Endothelial cell of umbilical vein (primary cell): Measurements from ENCODE around the gene SCAMP2. TPM values are rescaled to one million over a fixed set of nuclear protein-coding genes. Genes with fewer than 3 reads are reported as not detected.

Source experiments
- BruUV-seq: library from RNA; stranded (reverse); fragments of 400-500 nt; replicated peaks from 2 replicates; lab custom pipeline; 2021; lab: Mats Ljungman, UMichigan
- CTCF ChIA-PET: fragments of 300-600, 350-600 bp; sonication (Branson Sonifier 250); formaldehyde crosslinking; loops from one replicate; lab custom pipeline; 2021; ENCODE audit warnings: antibody characterized with exemption, inconsistent platforms; lab: Charles Lee
- POLR2A ChIA-PET: fragments of 300-600, 350-600 bp; sonication (Branson Sonifier 250); formaldehyde crosslinking; loops from one replicate; lab custom pipeline; 2021; ENCODE audit warnings: antibody characterized with exemption, inconsistent platforms; lab: Charles Lee
- DNase-seq: peaks from one replicate; pipeline ENCODE4 v3.0.0-alpha.2; 2011; ENCODE audit warnings: low read depth, low spot score
- FAIRE-seq: peaks from 2 replicates; lab custom pipeline; 2011; peaks lifted over from hg19 to GRCh38; lab: Jason Lieb, UNC
- H2AFZ ChIP-seq: 2 replicates; pipeline ENCODE4 v1.6.0; 2012; ENCODE audit warnings: low read depth, low read length, control low read depth, inconsistent platforms
- H3K27ac ChIP-seq: 2 replicates; pipeline ENCODE4 v1.5.1; 2011; ENCODE audit warnings: low read depth, mild to moderate bottlenecking, control low read depth, low read length, moderate library complexity; ENCODE audit not compliant: insufficient read depth
- H3K27me3 ChIP-seq, 2 experiments: 2 replicates each; pipeline versions ENCODE4 v1.6.0 to v1.6.1; 2011; ENCODE audit warnings: low read length in 2 of 2, mixed read lengths in 1 of 2; ENCODE audit not compliant: control insufficient read depth in 2 of 2, insufficient read depth in 2 of 2
- H3K36me3 ChIP-seq, 2 experiments: 2 replicates in 1 of 2; 3 replicates in 1 of 2; pipeline ENCODE4 v1.5.1; 2011; ENCODE audit warnings: low read length in 2 of 2, mild to moderate bottlenecking in 1 of 2, moderate library complexity in 1 of 2; ENCODE audit not compliant: control insufficient read depth in 2 of 2, insufficient read depth in 2 of 2; ENCODE audit errors: extremely low read depth in 1 of 2
- H3K4me1 ChIP-seq: 3 replicates; pipeline ENCODE4 v1.5.1; 2011; ENCODE audit warnings: mild to moderate bottlenecking, low read length; ENCODE audit not compliant: control insufficient read depth, insufficient read depth; ENCODE audit errors: extremely low read depth
- H3K4me2 ChIP-seq: 2 replicates; pipeline ENCODE4 v1.6.1; 2011; ENCODE audit warnings: low read length, control low read depth, mixed read lengths; ENCODE audit not compliant: insufficient read depth
- H3K4me3 ChIP-seq, 3 experiments: fragments of 200-600 bp in 1 of 3; sonication (generic), shearing (Covaris generic) in 1 of 3; replicated peaks in 1 of 3; 2 replicates each; pipeline ENCODE4 v1.5.1; 2011 to 2016; ENCODE audit warnings: control low read depth in 3 of 3, low read length in 3 of 3, mild to moderate bottlenecking in 2 of 3, inconsistent platforms in 1 of 3, low read depth in 1 of 3, moderate library complexity in 1 of 3; ENCODE audit not compliant: insufficient read depth in 1 of 3
- H3K79me2 ChIP-seq: 2 replicates; pipeline ENCODE4 v1.6.0; 2012; ENCODE audit warnings: low read length, inconsistent platforms; ENCODE audit not compliant: control insufficient read depth, insufficient read depth
- H3K9ac ChIP-seq: replicated peaks from 2 replicates; pipeline ENCODE3; 2011; ENCODE audit warnings: low read length, control low read depth; ENCODE audit not compliant: insufficient read depth; ENCODE audit errors: extremely low read depth
- H3K9me1 ChIP-seq: replicated peaks from 3 replicates; pipeline ENCODE4 v1.6.0; 2011; ENCODE audit warnings: mild to moderate bottlenecking, low read length; ENCODE audit not compliant: control insufficient read depth, insufficient read depth; ENCODE audit errors: extremely low read depth
- H3K9me3 ChIP-seq: replicated peaks from 2 replicates; pipeline ENCODE4 v1.5.1; 2012; ENCODE audit warnings: low read length, inconsistent platforms; ENCODE audit not compliant: control insufficient read depth, insufficient read depth
- H4K20me1 ChIP-seq: replicated peaks from 2 replicates; pipeline ENCODE3; 2011; ENCODE audit warnings: mild to moderate bottlenecking, low read length; ENCODE audit not compliant: control insufficient read depth, insufficient read depth; ENCODE audit errors: extremely low read depth
- CTCF ChIP-seq, 2 donors: IDR thresholded peaks; 1 replicate in 1 of 2; 2 replicates in 1 of 2; pipeline ENCODE4 v1.5.1; 2011; ENCODE audit warnings: low read length in 2 of 2, mild to moderate bottlenecking in 2 of 2, moderate library complexity in 2 of 2, control low read depth in 1 of 2, inconsistent platforms in 1 of 2, low read depth in 1 of 2; ENCODE audit not compliant: insufficient read depth in 1 of 2; ENCODE audit errors: extremely low read depth in 1 of 2
- EZH2 ChIP-seq: IDR thresholded peaks from 2 replicates; pipeline ENCODE4 v1.6.1; 2012; ENCODE audit warnings: borderline replicate concordance, low read depth, mild to moderate bottlenecking, moderate library complexity, low read length, inconsistent platforms; ENCODE audit not compliant: severe bottlenecking
- FOS ChIP-seq: IDR thresholded peaks from 2 replicates; pipeline ENCODE4 v1.6.1; 2011; ENCODE audit warnings: mild to moderate bottlenecking, low read length, moderate library complexity, borderline replicate concordance; ENCODE audit not compliant: insufficient read depth
- GATA2 ChIP-seq: IDR thresholded peaks from 2 replicates; pipeline ENCODE4 v1.7.0; 2011; ENCODE audit warnings: low read depth, mild to moderate bottlenecking, moderate library complexity, mixed read lengths, low read length; ENCODE audit not compliant: insufficient read length, insufficient read depth
- JUN ChIP-seq: IDR thresholded peaks from 2 replicates; pipeline ENCODE4 v1.6.1; 2011; ENCODE audit warnings: borderline replicate concordance, low read depth; ENCODE audit not compliant: insufficient read length, insufficient read depth
- MAX ChIP-seq: IDR thresholded peaks from 2 replicates; pipeline ENCODE4 v1.6.1; 2011; ENCODE audit not compliant: insufficient read depth, insufficient read length
- MYC ChIP-seq: IDR thresholded peaks from one replicate; pipeline ENCODE4 v1.6.1; 2011; ENCODE audit warnings: mild to moderate bottlenecking, low read depth, low read length
- POLR2A ChIP-seq: IDR thresholded peaks from 2 replicates; pipeline ENCODE4 v1.6.1; 2012; ENCODE audit warnings: low read depth, mild to moderate bottlenecking, control low read depth, low read length
- POLR2AphosphoS5 ChIP-seq: IDR thresholded peaks from 2 replicates; pipeline ENCODE4 v1.6.1; 2012; ENCODE audit warnings: low read depth, mild to moderate bottlenecking, control low read depth, low read length, moderate library complexity; ENCODE audit not compliant: insufficient read depth
- dilution Hi-C: fragments of 300-500 bp; cut with MboI; formaldehyde crosslinking; loops from one replicate; pipeline ENCODE4 v1.15.0; 2019; ENCODE audit warnings: low sequenced_read_pairs; ENCODE audit not compliant: extremely low pct_ligation_motif_present
- intact Hi-C: fragments of 100-400 bp; cut with micrococcal nuclease; formaldehyde crosslinking; loops from one replicate; pipeline ENCODE4 v1.10.0; 2022
- polyA plus RNA-seq, 4 experiments: library from polyadenylated mRNA; depleted of rRNA in 3 of 4; stranded (reverse) in 3 of 4; unstranded in 1 of 4; fragments of >200 nt; gene quantifications; 2 replicates each; pipeline versions ENCODE4 v1.2.1 to v1.2.3, GENCODE V29; 2011 to 2012; ENCODE audit warnings: missing spikeins in 1 of 4
- total RNA-seq: library from RNA; stranded (reverse); gene quantifications from 2 replicates; pipeline ENCODE4 v1.2.3, GENCODE V29; 2021

Gene SCAMP2
- total and polyA plus RNA-seq, 2 donors (not counting 3 experiments of a cell fraction or from before 2014, with no cell fraction given): 67.3 to 256 TPM

- POLR2A ChIA-PET: interaction anchor here (0.5 kb wide), 1 partner anchor 63 kb away, joined by 4 read pairs; no protein-coding TSS in a partner anchor
Measured at GRCh38 chr15:74840851-74841775, 32.1 kb downstream of the SCAMP2 start.

GRCh38 chr15:74839526-74840395 is 33.4 kb downstream of the SCAMP2 start:
- Histone ChIP-seq H3K9me3 (no peaks in the 10 kb centered on the region), H3K36me3 (peaks cover 0 to 8% of the 10 kb centered on the region in 2 experiments), H3K4me1 (peaks cover 11% of the 10 kb centered on the region), H3K27ac (no peak overlapping the region), H4K20me1 (no peaks in the 10 kb centered on the region), H3K79me2 (peaks cover 2% of the 10 kb centered on the region), H3K9me1 (no peaks in the 10 kb centered on the region), H3K9ac (no peak overlapping the region), H2AFZ (no peak overlapping the region), H3K4me2 (no peak overlapping the region), H3K4me3 (no peak overlapping the region), H3K27me3 (no peaks in the 10 kb centered on the region)
- DNase-seq: no peak
- intact Hi-C loops: loop anchor here (5.0 kb wide), 1 partner anchor 98 kb away; the partner anchor contains the start of gene COX5A
- POLR2A ChIA-PET: no interaction called here
- no TSS peak for BruUV-seq
- TF ChIP-seq CTCF (IDR thresholded peaks at IDR 0.05; ENCODE audit: extremely low read depth in 1 of 2, insufficient read depth in 1 of 2, low read depth in 1 of 2, low read length in 2 of 2) (no peak), EZH2 (no peak), GATA2 (no peak), MYC (no peak), FOS (no peak), POLR2AphosphoS5 (no peak), MAX (no peak), POLR2A (no peak), JUN (no peak)
- no peak for FAIRE-seq
- CTCF ChIA-PET: interaction anchor here (1.1 to 5.3 kb wide), 3 partner anchors 62 to 69 kb away, joined by 3 to 37 read pairs (median 3); no protein-coding TSS in a partner anchor
- dilution Hi-C loops: no loop called here

More at GRCh38 chr15:74840851-74841775, 32.1 kb downstream of the SCAMP2 start:
- no peak for FAIRE-seq
- intact Hi-C loops: loop anchor here (5.0 kb wide), 1 partner anchor 96 kb away; the partner anchor contains the start of gene COX5A
- Histone ChIP-seq H3K9ac (no peak overlapping the region), H3K4me2 (no peak overlapping the region), H3K9me3 (no peaks in the 10 kb centered on the region), H2AFZ (no peak overlapping the region), H4K20me1 (no peaks in the 10 kb centered on the region), H3K27ac (no peak overlapping the region), H3K4me3 (no peak overlapping the region), H3K36me3 (peaks cover 0 to 14% of the 10 kb centered on the region in 2 experiments), H3K79me2 (peaks cover 2% of the 10 kb centered on the region), H3K9me1 (no peaks in the 10 kb centered on the region), H3K27me3 (no peaks in the 10 kb centered on the region), H3K4me1 (peaks cover 11% of the 10 kb centered on the region)
- CTCF ChIA-PET: interaction anchor here (1.0 to 5.3 kb wide), 6 partner anchors 23 to 110 kb away, joined by 3 to 37 read pairs (median 3); no protein-coding TSS in a partner anchor
- BruUV-seq: no TSS peak
- no peak for DNase-seq
- dilution Hi-C loops: no loop called here
- no peak for TF ChIP-seq MYC
